ENCODE results near the gene SNAP29. TPM values are rescaled to one million over a fixed set of nuclear protein-coding genes. Genes with fewer than 3 reads are reported as not detected.

The SNAP29 gene
- total and polyA plus RNA-seq, 9 of the 15 experiments (the other 6 are each of a cell fraction or from before 2014, with no cell fraction given): 19.5 to 250 (median 75.9) TPM

GRCh38 chr22:20927940-20928572, 69.2 kb downstream of the SNAP29 start (continued):
- TF ChIP-seq HDAC3 (IDR thresholded peaks at IDR 0.05; ENCODE audit: borderline replicate concordance, partially characterized antibody) (no peak), POLR3G (IDR thresholded peaks at IDR 0.05; ENCODE audit: extremely low read depth, insufficient read length, insufficient replicate concordance) (no peak), POLR2H (tag; IDR thresholded peaks at IDR 0.05; ENCODE audit: low read depth) (no peak), TOE1 (IDR thresholded peaks at IDR 0.05; ENCODE audit: borderline replicate concordance) (no peak), TOE1 (CRISPR knock-in tag; IDR thresholded peaks at IDR 0.05; ENCODE audit: borderline replicate concordance, low read depth) (0 out of 2 replicates have a peak, but pooled peaks have one; percentile 56), RBFOX2 (IDR thresholded peaks at IDR 0.05; ENCODE audit: low read depth, low read length) (no peak), ZNF212 (CRISPR knock-in tag; IDR thresholded peaks at IDR 0.05) (no peak), ZNF655 (CRISPR knock-in tag; IDR thresholded peaks at IDR 0.05) (no peak), ARHGAP35 (IDR thresholded peaks at IDR 0.05; ENCODE audit: partially characterized antibody) (no peak), ZNF124 (CRISPR knock-in tag; IDR thresholded peaks at IDR 0.05) (peak; percentile 82; the same call in 1 of the 2 replicates), ZFP91 (CRISPR knock-in tag; IDR thresholded peaks at IDR 0.05) (no peak), HOXB6 (CRISPR knock-in tag; IDR thresholded peaks at IDR 0.05; ENCODE audit: borderline replicate concordance) (no peak), ILK (tag; IDR thresholded peaks at IDR 0.05; ENCODE audit: borderline replicate concordance, low read depth) (no peak), ZFP1 (CRISPR knock-in tag; IDR thresholded peaks at IDR 0.05) (peak; percentile 27; the same call in 1 of the 2 replicates), MCM5 (IDR thresholded peaks at IDR 0.05; ENCODE audit: low read depth) (no peak), TEAD4 (IDR thresholded peaks at IDR 0.05; ENCODE audit: low read length) (no peak), TEAD4 (CRISPR knock-in tag; IDR thresholded peaks at IDR 0.05; ENCODE audit: borderline replicate concordance) (peak; percentile 58; the same call in 1 of the 2 replicates), KDM5B (IDR thresholded peaks at IDR 0.05; ENCODE audit: insufficient replicate concordance, low read depth, low read length) (no peak), HES1 (IDR thresholded peaks at IDR 0.05; ENCODE audit: low read depth) (no peak), THRB (CRISPR knock-in tag; conservative IDR thresholded peaks at IDR 0.05) (peak; percentile 58; the same call in 1 of the 2 replicates), HOMEZ (CRISPR knock-in tag; IDR thresholded peaks at IDR 0.05) (0 out of 2 replicates have a peak, but pooled peaks have one; percentile 65), TCF7L2 (IDR thresholded peaks at IDR 0.05; ENCODE audit: low read depth, low read length) (no peak)
